Loucy (cell line): ENCODE measurements around the gene OSBPL1A.

Experiments used
- H2AFZ ChIP-seq: fragments of 200-600 bp; sonication (generic); 2 replicates; pipeline ENCODE4 v1.6.0; 2016; ENCODE audit warnings: antibody characterized with exemption, mild to moderate bottlenecking, low read length, moderate library complexity
- H3F3A ChIP-seq: fragments of 200-600 bp; 2 replicates; pipeline ENCODE4 v1.6.0; 2016; ENCODE audit warnings: antibody characterized with exemption, low read depth, mild to moderate bottlenecking
- H3K27me3 ChIP-seq: fragments of 200-600 bp; sonication (generic); 2 replicates; pipeline ENCODE4 v1.6.1; 2014; ENCODE audit warnings: low read length, mild to moderate bottlenecking; ENCODE audit not compliant: insufficient read depth, poor library complexity, severe bottlenecking
- H3K36me3 ChIP-seq: fragments of 200-600 bp; sonication (generic); 2 replicates; pipeline ENCODE4 v1.6.1; 2016; ENCODE audit warnings: low read length; ENCODE audit not compliant: insufficient read depth
- H3K4me1 ChIP-seq: fragments of 200-600 bp; sonication (generic); 2 replicates; pipeline ENCODE4 v1.5.1; 2014; ENCODE audit warnings: low read length, mild to moderate bottlenecking; ENCODE audit not compliant: insufficient read depth, poor library complexity, severe bottlenecking
- H3K4me2 ChIP-seq: fragments of 200-600 bp; sonication (generic); 2 replicates; pipeline ENCODE4 v1.6.0; 2014; ENCODE audit warnings: antibody characterized with exemption, low read length, low read depth, mild to moderate bottlenecking; ENCODE audit not compliant: poor library complexity, severe bottlenecking
- H3K4me3 ChIP-seq: fragments of 200-600 bp; sonication (generic); 2 replicates; pipeline ENCODE4 v1.5.1; 2014; ENCODE audit warnings: low read length, mild to moderate bottlenecking, mixed read lengths; ENCODE audit not compliant: poor library complexity, severe bottlenecking
- H3K79me2 ChIP-seq: fragments of 200-600 bp; sonication (generic); 2 replicates; pipeline ENCODE4 v1.6.1; 2014; ENCODE audit warnings: low read length; ENCODE audit not compliant: insufficient read depth
- H3K9ac ChIP-seq: fragments of 200-600 bp; sonication (generic); 2 replicates; pipeline ENCODE4 v1.6.0; 2014; ENCODE audit warnings: mild to moderate bottlenecking, low read depth, low read length, moderate library complexity; ENCODE audit not compliant: poor library complexity, severe bottlenecking
- H3K9me2 ChIP-seq: fragments of 200-600 bp; sonication (generic); replicated peaks from 2 replicates; pipeline ENCODE4 v1.6.1; 2016; ENCODE audit warnings: low read depth, low read length, mixed read lengths
- H3K9me3 ChIP-seq: fragments of 200-600 bp; sonication (generic); 2 replicates; pipeline ENCODE4 v1.6.1; 2014; ENCODE audit warnings: mild to moderate bottlenecking, antibody characterized with exemption, low read length, low read depth; ENCODE audit not compliant: insufficient read depth
- H4K20me1 ChIP-seq: fragments of 200-600 bp; sonication (generic); 2 replicates; pipeline ENCODE4 v1.6.0; 2014; ENCODE audit warnings: antibody characterized with exemption, low read length, mild to moderate bottlenecking; ENCODE audit not compliant: insufficient read depth, poor library complexity, severe bottlenecking
- EZH2phosphoT487 ChIP-seq: fragments of 200-600 bp; IDR thresholded peaks from 2 replicates; pipeline ENCODE4 v1.6.1; 2018; ENCODE audit warnings: antibody characterized with exemption, mild to moderate bottlenecking, moderate library complexity, borderline replicate concordance
- TF ChIP-seq, protein P1 (sequence below): fragments of 200-600 bp; sonication (generic); conservative IDR thresholded peaks from 2 replicates; pipeline ENCODE4 v1.5.1; 2014; ENCODE audit warnings: mild to moderate bottlenecking, antibody characterized with exemption, low read length

The OSBPL1A gene

DNA sequence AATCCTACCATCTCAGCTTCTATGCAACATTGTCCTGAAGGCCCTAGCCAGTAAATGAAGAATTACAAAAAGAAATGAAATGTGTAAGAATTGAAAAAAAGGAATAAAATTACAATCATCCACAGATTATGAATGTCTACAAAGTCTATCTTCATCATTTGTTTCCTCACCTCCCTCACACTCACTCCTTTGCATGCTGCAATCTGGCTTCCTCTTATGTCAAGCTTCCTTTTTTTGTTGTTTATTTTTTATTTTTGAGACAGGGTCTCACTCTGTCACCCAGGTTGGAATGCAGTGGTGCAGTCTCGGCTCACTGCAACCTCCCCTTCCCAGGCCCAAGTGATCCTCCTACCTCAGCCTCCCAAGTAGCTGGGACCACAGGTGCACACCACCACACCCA, 129.7 kb downstream of the OSBPL1A start:
- H3K9ac ChIP-seq = no peak overlapping the region
- no peaks in the 10 kb centered on the region for H3K27me3 ChIP-seq
- H3K9me2 ChIP-seq = no peaks in the 10 kb centered on the region
- no peaks in the 10 kb centered on the region for H3F3A ChIP-seq
- H3K4me1 ChIP-seq = no peaks in the 10 kb centered on the region
- TF ChIP-seq EZH2phosphoT487 = no peak
- TF ChIP-seq, protein P1, sequence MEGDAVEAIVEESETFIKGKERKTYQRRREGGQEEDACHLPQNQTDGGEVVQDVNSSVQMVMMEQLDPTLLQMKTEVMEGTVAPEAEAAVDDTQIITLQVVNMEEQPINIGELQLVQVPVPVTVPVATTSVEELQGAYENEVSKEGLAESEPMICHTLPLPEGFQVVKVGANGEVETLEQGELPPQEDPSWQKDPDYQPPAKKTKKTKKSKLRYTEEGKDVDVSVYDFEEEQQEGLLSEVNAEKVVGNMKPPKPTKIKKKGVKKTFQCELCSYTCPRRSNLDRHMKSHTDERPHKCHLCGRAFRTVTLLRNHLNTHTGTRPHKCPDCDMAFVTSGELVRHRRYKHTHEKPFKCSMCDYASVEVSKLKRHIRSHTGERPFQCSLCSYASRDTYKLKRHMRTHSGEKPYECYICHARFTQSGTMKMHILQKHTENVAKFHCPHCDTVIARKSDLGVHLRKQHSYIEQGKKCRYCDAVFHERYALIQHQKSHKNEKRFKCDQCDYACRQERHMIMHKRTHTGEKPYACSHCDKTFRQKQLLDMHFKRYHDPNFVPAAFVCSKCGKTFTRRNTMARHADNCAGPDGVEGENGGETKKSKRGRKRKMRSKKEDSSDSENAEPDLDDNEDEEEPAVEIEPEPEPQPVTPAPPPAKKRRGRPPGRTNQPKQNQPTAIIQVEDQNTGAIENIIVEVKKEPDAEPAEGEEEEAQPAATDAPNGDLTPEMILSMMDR = no peak
- H3K79me2 ChIP-seq = no peaks in the 10 kb centered on the region
- no peaks in the 10 kb centered on the region for H4K20me1 ChIP-seq
- H2AFZ ChIP-seq = no peak overlapping the region
- H3K36me3 ChIP-seq = no peaks in the 10 kb centered on the region
- no peak overlapping the region for H3K4me3 ChIP-seq
- no peak overlapping the region for H3K4me2 ChIP-seq
- H3K9me3 ChIP-seq = no peaks in the 10 kb centered on the region

DNA sequence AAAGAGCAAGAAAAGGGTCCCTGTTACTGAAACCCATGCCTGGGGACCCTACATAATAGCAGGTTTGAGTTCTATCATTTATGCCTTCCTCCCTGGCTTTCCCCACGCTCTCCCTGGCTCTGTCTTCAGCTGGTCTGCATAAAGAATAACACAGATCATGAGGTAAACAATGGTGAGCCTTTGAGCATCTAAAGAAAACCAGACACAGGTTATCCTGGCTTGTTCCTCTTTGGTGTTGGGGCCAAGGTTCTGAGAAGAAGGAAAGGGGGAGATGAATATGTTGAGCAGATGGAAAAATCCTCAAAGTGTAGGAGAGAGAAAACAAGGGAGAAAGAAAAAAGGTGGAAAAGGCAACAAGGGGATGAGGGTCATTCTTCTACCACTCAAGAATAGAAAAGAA, 131.5 kb downstream of the OSBPL1A start:
- Histone ChIP-seq H3K9me2 (no peaks in the 10 kb centered on the region), H3K79me2 (no peaks in the 10 kb centered on the region), H3F3A (no peaks in the 10 kb centered on the region)

DNA sequence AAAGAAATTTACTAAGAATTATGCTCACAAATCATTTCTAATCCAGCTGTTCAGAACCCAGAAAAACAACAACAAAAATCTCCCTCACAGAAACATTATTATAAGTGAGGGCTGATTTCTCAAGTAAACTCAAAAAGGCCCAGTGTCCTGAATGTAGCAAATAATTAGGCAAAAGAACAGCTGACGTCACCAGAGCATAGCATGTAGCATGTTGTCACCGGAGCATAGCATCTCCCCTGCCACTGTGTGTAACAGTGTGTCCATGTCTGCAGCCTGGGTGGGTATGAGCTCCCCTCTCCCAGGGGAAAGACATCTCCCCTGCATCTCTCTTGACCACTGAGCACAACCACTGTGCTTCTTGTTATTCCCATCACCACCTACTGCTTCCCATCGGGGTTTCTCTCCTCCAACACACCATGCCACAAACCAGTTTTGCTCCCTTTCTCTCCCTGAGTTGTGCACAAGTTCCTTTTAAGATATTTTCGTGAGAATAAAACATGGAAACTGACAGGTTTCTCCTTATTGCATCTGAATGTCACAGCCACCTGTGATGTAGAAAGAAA, 132.0 kb downstream of the OSBPL1A start:
- Histone ChIP-seq H3K4me2 (no peak overlapping the region), H3F3A (no peaks in the 10 kb centered on the region), H3K4me3 (no peak overlapping the region), H3K27me3 (no peaks in the 10 kb centered on the region), H3K4me1 (no peaks in the 10 kb centered on the region), H3K79me2 (no peaks in the 10 kb centered on the region), H3K9ac (no peak overlapping the region), H3K36me3 (no peaks in the 10 kb centered on the region), H4K20me1 (no peaks in the 10 kb centered on the region), H2AFZ (no peak overlapping the region), H3K9me2 (no peaks in the 10 kb centered on the region), H3K9me3 (no peaks in the 10 kb centered on the region)
- TF ChIP-seq, protein P1 = no peak
- TF ChIP-seq EZH2phosphoT487 = no peak

More for the DNA sequence above, 131.5 kb downstream of the OSBPL1A start:
- Histone ChIP-seq H3K27me3 (no peaks in the 10 kb centered on the region), H3K4me1 (no peaks in the 10 kb centered on the region), H3K4me3 (no peak overlapping the region), H3K4me2 (no peak overlapping the region), H4K20me1 (no peaks in the 10 kb centered on the region), H3K36me3 (no peaks in the 10 kb centered on the region), H3K9ac (no peak overlapping the region), H3K9me3 (no peaks in the 10 kb centered on the region), H2AFZ (no peak overlapping the region)
- TF ChIP-seq EZH2phosphoT487 = no peak
- TF ChIP-seq, protein P1 = no peak
